OCI-LY3 (cell line): Measurements from ENCODE around the gene DMBX1.

Experiments
- H2AFZ ChIP-seq: fragments of 200-600, 300-600 bp; shearing (Covaris generic); 2 replicates; pipeline ENCODE4 v1.6.0; 2014; ENCODE audit warnings: antibody characterized with exemption, low read depth, low read length
- H3K27ac ChIP-seq: fragments of 200-600, 300-600 bp; sonication (generic); 2 replicates; pipeline ENCODE4 v1.5.1; 2014; ENCODE audit warnings: mild to moderate bottlenecking, low read length, moderate library complexity, mixed read lengths
- H3K27me3 ChIP-seq: fragments of 200-600, 300-600 bp; sonication (generic); 2 replicates; pipeline ENCODE4 v1.6.1; 2014; ENCODE audit warnings: low read depth, low read length, mixed read lengths
- H3K36me3 ChIP-seq: fragments of 200-600, 300-600 bp; sonication (generic); replicated peaks from 2 replicates; pipeline ENCODE3; 2014; ENCODE audit warnings: low read depth, low read length, mixed read lengths
- H3K4me1 ChIP-seq: fragments of 300-600, 200-600 bp; sonication (generic); 2 replicates; pipeline ENCODE4 v1.6.1; 2014; ENCODE audit warnings: low read length, mixed read lengths
- H3K4me2 ChIP-seq: fragments of 200-600, 300-600 bp; sonication (generic); 2 replicates; pipeline ENCODE4 v1.6.1; 2014; ENCODE audit warnings: low read length, mixed read lengths
- H3K4me3 ChIP-seq: fragments of 300-600, 200-600 bp; sonication (generic); 2 replicates; pipeline ENCODE4 v1.5.1; 2014; ENCODE audit warnings: antibody characterized with exemption, mild to moderate bottlenecking, low read length, moderate library complexity
- H3K79me2 ChIP-seq: fragments of 300-600, 200-600 bp; shearing (Covaris generic); 2 replicates; pipeline ENCODE4 v1.6.1; 2014; ENCODE audit warnings: mild to moderate bottlenecking, low read length, mixed read lengths
- H3K9ac ChIP-seq: fragments of 300-600, 200-600 bp; shearing (Covaris generic); 2 replicates; pipeline ENCODE4 v1.6.0; 2014; ENCODE audit warnings: mild to moderate bottlenecking, low read length, moderate library complexity
- H3K9me3 ChIP-seq: fragments of 200-600, 300-600 bp; shearing (Covaris generic); 2 replicates; pipeline ENCODE4 v1.6.1; 2014; ENCODE audit warnings: low read length, mixed read lengths; ENCODE audit not compliant: insufficient read depth
- H4K20me1 ChIP-seq: fragments of 200-600, 300-600 bp; sonication (generic); 2 replicates; pipeline ENCODE4 v1.6.1; 2016; ENCODE audit warnings: low read length, mixed read lengths; ENCODE audit not compliant: insufficient read depth
- EZH2phosphoT487 ChIP-seq: fragments of 200-600 bp; shearing (Covaris generic); IDR thresholded peaks from 2 replicates; pipeline ENCODE4 v1.6.1; 2018; ENCODE audit warnings: antibody characterized with exemption, mixed run types, low read depth
- TF ChIP-seq, protein P1 (sequence below): fragments of 200-600, 300-600 bp; sonication (generic); IDR thresholded peaks from 2 replicates; pipeline ENCODE4 v1.5.1; 2014; ENCODE audit warnings: antibody characterized with exemption, low read length, low read depth

DMBX1 gene

DNA sequence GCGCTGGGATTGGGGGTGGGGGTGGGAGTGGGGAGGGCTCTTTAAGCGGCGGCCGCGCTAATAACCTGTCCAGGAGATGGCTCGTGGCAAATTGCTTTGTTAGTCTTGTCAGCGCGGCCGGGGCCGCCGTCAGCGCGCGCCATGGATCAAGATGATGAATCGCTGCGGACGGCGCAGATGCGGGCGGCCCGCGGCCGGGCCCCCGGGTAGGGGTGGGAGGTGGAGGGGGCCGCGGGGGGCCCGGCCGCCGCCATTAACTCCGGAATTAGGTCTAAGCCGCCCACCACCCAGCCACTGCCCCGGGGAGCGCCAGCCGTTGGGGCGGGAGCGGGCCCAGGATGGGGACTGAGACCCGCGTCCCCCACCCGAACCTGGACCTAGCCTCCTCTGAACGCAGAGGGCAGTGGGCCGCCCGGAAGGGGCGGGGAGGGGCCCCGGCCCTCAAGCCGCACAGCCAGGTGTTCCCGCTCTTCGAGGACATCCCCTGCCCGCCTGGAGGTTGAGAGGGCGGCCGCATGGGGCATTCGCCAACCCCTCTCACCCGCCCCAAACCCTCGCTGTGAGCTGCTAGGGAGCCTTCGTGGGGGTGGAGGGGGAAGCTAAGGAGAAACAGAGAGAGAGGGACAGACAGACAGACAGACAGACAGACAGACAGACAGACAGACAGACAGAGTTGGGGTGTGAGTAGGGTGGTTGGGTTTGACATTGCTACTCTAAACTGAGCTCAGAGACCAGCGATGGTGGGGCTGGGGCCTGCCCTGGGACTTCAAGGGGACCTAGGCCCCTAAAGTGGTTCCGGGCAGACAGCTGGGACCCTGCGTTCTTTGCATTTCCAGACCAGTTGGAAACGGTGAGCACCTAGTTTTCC, 3.8 kb upstream of the DMBX1 start:
- no peaks in the 10 kb centered on the region for H3K36me3 ChIP-seq
- no peak for TF ChIP-seq EZH2phosphoT487
- TF ChIP-seq, protein P1, sequence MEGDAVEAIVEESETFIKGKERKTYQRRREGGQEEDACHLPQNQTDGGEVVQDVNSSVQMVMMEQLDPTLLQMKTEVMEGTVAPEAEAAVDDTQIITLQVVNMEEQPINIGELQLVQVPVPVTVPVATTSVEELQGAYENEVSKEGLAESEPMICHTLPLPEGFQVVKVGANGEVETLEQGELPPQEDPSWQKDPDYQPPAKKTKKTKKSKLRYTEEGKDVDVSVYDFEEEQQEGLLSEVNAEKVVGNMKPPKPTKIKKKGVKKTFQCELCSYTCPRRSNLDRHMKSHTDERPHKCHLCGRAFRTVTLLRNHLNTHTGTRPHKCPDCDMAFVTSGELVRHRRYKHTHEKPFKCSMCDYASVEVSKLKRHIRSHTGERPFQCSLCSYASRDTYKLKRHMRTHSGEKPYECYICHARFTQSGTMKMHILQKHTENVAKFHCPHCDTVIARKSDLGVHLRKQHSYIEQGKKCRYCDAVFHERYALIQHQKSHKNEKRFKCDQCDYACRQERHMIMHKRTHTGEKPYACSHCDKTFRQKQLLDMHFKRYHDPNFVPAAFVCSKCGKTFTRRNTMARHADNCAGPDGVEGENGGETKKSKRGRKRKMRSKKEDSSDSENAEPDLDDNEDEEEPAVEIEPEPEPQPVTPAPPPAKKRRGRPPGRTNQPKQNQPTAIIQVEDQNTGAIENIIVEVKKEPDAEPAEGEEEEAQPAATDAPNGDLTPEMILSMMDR, result no peak
- no peaks in the 10 kb centered on the region for H3K79me2 ChIP-seq
- H3K9ac ChIP-seq, result no peak overlapping the region
- H3K4me2 ChIP-seq, result no peak overlapping the region
- H2AFZ ChIP-seq, result no peak overlapping the region
- no peak overlapping the region for H3K4me3 ChIP-seq
- H3K9me3 ChIP-seq, result no peaks in the 10 kb centered on the region
- H3K27ac ChIP-seq, result no peak overlapping the region
- H3K4me1 ChIP-seq, result no peaks in the 10 kb centered on the region
- no peaks in the 10 kb centered on the region for H4K20me1 ChIP-seq
- H3K27me3 ChIP-seq, result no peaks in the 10 kb centered on the region

DNA sequence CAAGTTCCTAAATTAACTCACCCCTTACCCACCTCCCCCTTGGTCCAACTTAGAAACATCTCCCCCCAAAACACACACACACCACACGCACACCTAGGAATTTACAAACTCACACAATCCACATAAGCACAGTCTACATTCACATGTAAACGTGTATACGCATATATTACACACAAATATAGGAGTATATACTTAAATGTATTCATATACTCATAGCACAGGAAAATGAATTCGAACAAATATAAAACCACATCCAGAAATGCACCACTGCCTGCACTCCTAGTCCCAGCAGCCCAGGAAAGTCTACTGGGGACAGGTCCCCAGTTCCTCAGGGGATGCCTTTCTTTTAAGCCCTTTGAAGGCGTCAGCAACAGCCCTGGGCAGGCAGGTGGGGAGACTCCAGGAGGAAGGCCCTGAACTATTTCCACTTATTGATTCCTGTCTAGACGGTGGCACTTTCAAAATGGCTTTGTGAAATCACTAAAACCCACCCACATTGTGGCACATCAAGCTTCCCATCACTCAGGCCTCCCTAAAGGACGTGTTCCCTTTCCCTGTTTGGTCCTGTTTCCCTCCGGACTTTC, 3.1 kb upstream of the DMBX1 start:
- no peak overlapping the region for H3K4me2 ChIP-seq

DNA sequence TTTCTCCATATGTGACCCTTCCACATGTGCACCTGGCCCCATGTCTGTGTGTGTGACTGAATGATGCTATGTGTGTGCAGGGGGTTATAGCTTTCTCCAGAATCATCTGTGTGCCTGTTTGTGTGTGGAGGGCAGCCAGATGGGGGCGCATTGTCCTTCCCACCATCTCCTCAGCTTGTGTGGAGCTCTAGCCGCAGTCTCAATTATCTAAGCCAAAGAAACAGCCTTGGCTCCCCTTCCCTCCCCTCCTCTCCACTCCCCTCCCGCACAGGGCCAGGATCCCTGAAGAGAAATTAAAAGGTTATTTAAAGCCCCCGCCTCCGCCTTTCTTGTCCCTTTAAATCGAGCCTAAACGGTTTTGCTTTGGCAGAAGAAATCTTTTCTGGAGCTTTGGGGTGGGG, 1.8 kb upstream of the DMBX1 start:
- Histone ChIP-seq H3K27me3 (no peaks in the 10 kb centered on the region), H3K4me2 (no peak overlapping the region), H2AFZ (no peak overlapping the region), H3K4me3 (no peak overlapping the region), H3K9me3 (no peaks in the 10 kb centered on the region), H4K20me1 (no peaks in the 10 kb centered on the region), H3K79me2 (no peaks in the 10 kb centered on the region), H3K36me3 (no peaks in the 10 kb centered on the region), H3K9ac (no peak overlapping the region), H3K4me1 (no peaks in the 10 kb centered on the region), H3K27ac (no peak overlapping the region)
- TF ChIP-seq, protein P1, result peak; percentile 29
- TF ChIP-seq EZH2phosphoT487, result no peak

More for the DNA sequence above, 3.1 kb upstream of the DMBX1 start:
- Histone ChIP-seq H4K20me1 (no peaks in the 10 kb centered on the region), H3K4me3 (no peak overlapping the region), H3K27ac (no peak overlapping the region), H3K4me1 (no peaks in the 10 kb centered on the region), H3K9me3 (no peaks in the 10 kb centered on the region), H3K9ac (no peak overlapping the region), H3K27me3 (no peaks in the 10 kb centered on the region), H2AFZ (no peak overlapping the region), H3K36me3 (no peaks in the 10 kb centered on the region), H3K79me2 (no peaks in the 10 kb centered on the region)
- TF ChIP-seq EZH2phosphoT487, result no peak
- TF ChIP-seq, protein P1, result no peak

DNA sequence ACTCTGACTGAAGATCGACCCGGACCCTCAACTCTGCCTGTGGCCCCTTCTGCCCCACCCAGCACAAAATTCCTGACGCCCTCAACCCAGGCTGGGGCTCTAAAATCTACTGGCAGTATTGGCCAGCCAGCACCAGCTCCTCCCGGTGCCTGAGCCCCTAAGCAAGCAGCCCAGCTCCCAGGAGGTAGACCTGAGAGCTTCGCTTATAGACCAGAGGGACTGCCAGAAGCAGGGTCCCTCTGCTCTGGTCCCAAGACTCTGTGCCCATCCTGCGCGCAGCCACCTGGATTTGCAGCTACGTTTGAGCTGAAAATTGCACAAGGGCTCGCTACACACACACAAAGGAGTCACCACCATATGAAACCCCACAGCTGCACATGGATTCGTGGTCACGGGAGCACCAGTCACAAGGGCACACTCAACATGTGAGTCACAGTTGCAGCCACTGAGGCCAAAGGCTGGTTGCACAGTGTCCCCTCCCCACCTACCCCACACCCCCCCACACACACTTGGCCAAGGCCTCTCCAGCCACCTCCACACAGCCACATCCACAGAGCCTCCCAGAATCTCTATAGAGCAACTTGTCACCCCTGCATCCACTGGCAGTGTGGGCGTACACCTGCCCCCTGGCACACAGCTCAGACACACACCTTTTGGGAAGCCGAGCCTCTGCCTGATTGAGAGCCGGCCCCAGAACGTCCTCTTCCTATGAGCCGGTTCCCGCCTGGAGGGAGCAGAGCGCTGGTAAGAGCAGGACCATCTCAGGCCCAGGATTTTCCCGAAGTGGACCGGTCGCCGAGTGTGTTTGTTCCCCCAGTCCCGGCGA, 1.1 kb upstream of the DMBX1 start:
- TF ChIP-seq, protein P1, result no peak
- no peak for TF ChIP-seq EZH2phosphoT487
- no peaks in the 10 kb centered on the region for H4K20me1 ChIP-seq
- H3K4me3 ChIP-seq, result no peak overlapping the region
- no peaks in the 10 kb centered on the region for H3K9me3 ChIP-seq
- no peaks in the 10 kb centered on the region for H3K4me1 ChIP-seq
- no peak overlapping the region for H3K9ac ChIP-seq
- H2AFZ ChIP-seq, result no peak overlapping the region
- H3K27ac ChIP-seq, result no peak overlapping the region
- H3K27me3 ChIP-seq, result no peaks in the 10 kb centered on the region
- no peaks in the 10 kb centered on the region for H3K79me2 ChIP-seq
- no peaks in the 10 kb centered on the region for H3K36me3 ChIP-seq
- H3K4me2 ChIP-seq, result no peak overlapping the region
